Suprapubic skin (tissue), 4 donors: ENCODE results near the gene RTN4R.

Experiments
- CTCF ChIP-seq, 2 donors: fragments of 200-600 bp in 1 of 2; fragments of 450-650 bp in 1 of 2; sonication (generic) in 1 of 2; IDR thresholded peaks; one replicate each; pipeline ENCODE4 v1.5.1; 2016 to 2019; ENCODE audit warnings: antibody characterized with exemption in 2 of 2, mild to moderate bottlenecking in 1 of 2, moderate library complexity in 1 of 2
- EP300 ChIP-seq: sonication (generic); formaldehyde crosslinking; IDR thresholded peaks from one replicate; pipeline ENCODE4 v1.6.1; 2017; ENCODE audit warnings: antibody characterized with exemption
- POLR2A ChIP-seq, 2 donors: fragments of 450-650 bp; IDR thresholded peaks; one replicate each; pipeline ENCODE4 v1.6.1; 2017; ENCODE audit warnings: antibody characterized with exemption in 2 of 2, mild to moderate bottlenecking in 2 of 2, moderate library complexity in 2 of 2
- POLR2AphosphoS5 ChIP-seq, 3 donors: sonication (generic); formaldehyde crosslinking; IDR thresholded peaks; one replicate each; pipeline ENCODE4 v1.6.1; 2017; ENCODE audit warnings: antibody characterized with exemption in 3 of 3

- TF ChIP-seq CTCF (IDR thresholded peaks at IDR 0.05) (no peak), POLR2A (IDR thresholded peaks at IDR 0.05) (no peak), POLR2AphosphoS5 (IDR thresholded peaks at IDR 0.05) (no peak), EP300 (no peak)
Measured at GRCh38 chr22:20267441-20268278, 458 bp downstream of the RTN4R start.
